Adrenal gland (tissue), 12 donors: Measurements from ENCODE around the gene CD44. TPM values are rescaled to one million over a fixed set of nuclear protein-coding genes. Genes with fewer than 3 reads are reported as not detected.

Source experiments
- DNase-seq, 7 donors: peaks; one replicate each; pipeline ENCODE4 v3.0.0-alpha.2; 2019 to 2020
- H3K27ac ChIP-seq, 5 donors: fragments of 200-600 bp; sonication (generic) in 4 of 5; 1 replicate in 3 of 5; 2 replicates in 2 of 5; pipeline versions ENCODE4 v1.5.1 to v1.8.0; 2016 to 2020; ENCODE audit warnings: mild to moderate bottlenecking in 1 of 5
- H3K27me3 ChIP-seq: fragments of 200-600 bp; 2 replicates; pipeline ENCODE4 v1.8.0; 2021
- H3K36me3 ChIP-seq, 2 donors: fragments of 200-600 bp; replicated peaks in 1 of 2; 1 replicate in 1 of 2; 2 replicates in 1 of 2; pipeline versions ENCODE4 v1.5.1 to v1.8.0; 2018 to 2022
- H3K4me1 ChIP-seq, 2 donors: fragments of 200-600 bp; replicated peaks in 1 of 2; 1 replicate in 1 of 2; 2 replicates in 1 of 2; pipeline versions ENCODE4 v1.5.1 to v1.8.0; 2018 to 2021
- H3K4me3 ChIP-seq, 4 donors: fragments of 200-600 bp; sonication (generic) in 3 of 4; one replicate each; pipeline ENCODE4 v1.5.1; 2016 to 2018
- H3K9me3 ChIP-seq, 3 donors: fragments of 200-600 bp; sonication (generic) in 1 of 3; replicated peaks in 1 of 3; 1 replicate in 2 of 3; 2 replicates in 1 of 3; pipeline versions ENCODE4 v1.5.1 to v1.8.0; 2016 to 2021
- CTCF ChIP-seq, 6 experiments: fragments of 450-650 bp in 4 of 6; fragments of 200-600 bp in 2 of 6; sonication (generic) in 1 of 6; IDR thresholded peaks; 1 replicate in 5 of 6; 2 replicates in 1 of 6; pipeline versions ENCODE4 v1.5.1 to v1.8.0; 2016 to 2021; ENCODE audit warnings: antibody characterized with exemption in 6 of 6, mild to moderate bottlenecking in 2 of 6, moderate library complexity in 1 of 6
- POLR2A ChIP-seq, 2 donors: fragments of 450-650 bp; IDR thresholded peaks; one replicate each; pipeline ENCODE4 v1.6.1; 2017; ENCODE audit warnings: antibody characterized with exemption in 2 of 2, mild to moderate bottlenecking in 2 of 2, moderate library complexity in 1 of 2
- WGBS, 4 donors: extraction: QIAGEN DNeasy Blood & Tissue Kit in 2 of 4; methylation state at CpG; one replicate each; pipeline versions ENCODE4 v1.1.5 to v1.1.7; 2013 to 2017; 5-methylcytosine and 5-hydroxymethylcytosine counted together
- intact Hi-C, 2 donors: fragments of 100-400 bp; cut with DNase I; formaldehyde crosslinking; loops; one replicate each; pipeline versions ENCODE4 v1.14.1 to v1.15.0; 2022 to 2023
- polyA plus RNA-seq, 3 donors: library from polyadenylated mRNA; stranded (reverse); fragments of 200-250 nt in 2 of 3; fragments of 350-450 nt in 1 of 3; fragmentation: Illumina TruSeq in 1 of 3; extraction: RNeasy Lipid Tissue Mini Kit (QIAGEN cat#74804) in 1 of 3; gene quantifications; one replicate each; pipeline ENCODE4 v1.2.3, GENCODE V29; 2013 to 2014
- total RNA-seq, 9 donors: library from RNA; depleted of rRNA in 4 of 9; stranded (reverse); fragments of >200 nt in 4 of 9; fragments of 120-200 nt in 1 of 9; fragmentation: NEBNext Ultra II Directional in 1 of 9; extraction: Animal tissue kit (Norgen Biotek cat#: 25700) in 1 of 9; gene quantifications; one replicate each; pipeline versions ENCODE4 v1.1.0 to v1.2.4, GENCODE V29; 2013 to 2023
- donor health status: healthy with polysubstance abuse.
- donor health status: Bipolar disorder and iron deficiency.
- donor health status: DM: yes; HTN: yes; CAD: no.
- donor health status: DM: no; HTN: no; CAD: no.
- donor health status: DM: no; HTN: no; CAD: no.
- donor health status: DM: yes; HTN: yes; CAD: no.

Gene CD44
- total and polyA plus RNA-seq, 12 donors: 10.2 to 110 (median 77.5) TPM

- peak overlapping the region in 2 of 5 donors; percentile 41 to 50 for H3K27ac ChIP-seq
These were observed 2.6 kb downstream of the CD44 start for GRCh38 chr11:35141571-35141971.

DNA sequence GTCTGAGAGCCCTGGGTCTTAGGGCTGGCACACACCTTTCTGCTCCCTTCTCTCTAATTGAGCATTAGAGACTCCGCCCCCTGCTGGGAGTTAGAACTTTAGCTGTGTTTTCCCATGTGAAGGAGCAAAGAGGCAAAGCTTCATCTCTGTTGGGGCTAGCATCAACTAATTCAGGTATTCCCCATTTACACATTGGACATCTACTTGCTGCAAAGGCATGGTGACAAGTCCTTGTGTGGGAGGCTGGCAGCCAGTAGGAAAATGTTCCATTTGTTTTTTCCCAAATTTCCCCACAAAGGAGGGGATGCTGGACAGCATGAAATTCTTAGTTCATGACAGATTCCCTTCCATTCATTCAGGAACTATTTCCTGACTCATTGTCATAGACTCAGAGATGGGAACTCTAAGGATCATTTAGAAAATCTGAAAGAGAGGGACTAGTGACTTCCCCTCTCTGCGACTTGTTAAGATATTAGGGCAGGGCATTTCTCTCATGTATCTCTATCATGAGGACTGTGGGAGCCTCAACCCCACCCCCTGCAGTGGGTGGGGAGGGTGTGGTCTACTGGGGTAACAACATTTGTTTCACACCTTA lies 3.6 kb downstream of the CD44 start:
- DNase-seq: no peak
- Histone ChIP-seq H3K4me1 (peaks cover 0 to 20% of the 10 kb centered on the region in 2 donors), H3K9me3 (no peaks in the 10 kb centered on the region), H3K27ac (no peak overlapping the region), H3K27me3 (no peaks in the 10 kb centered on the region), H3K36me3 (no peaks in the 10 kb centered on the region), H3K4me3 (no peak overlapping the region)
- intact Hi-C loops: no loop called here
- WGBS, 4 donors: 82 to 92% (median 86%) methylated on average over 2 of the region's 2 CpGs
- TF ChIP-seq POLR2A (IDR thresholded peaks at IDR 0.05) (no peak), CTCF (IDR thresholded peaks at IDR 0.05) (no peak)

More at GRCh38 chr11:35141571-35141971, 2.6 kb downstream of the CD44 start:
- H3K4me1 ChIP-seq: peaks cover 0 to 20% of the 10 kb centered on the region in 2 donors
- intact Hi-C loops: no loop called here
- H3K27me3 ChIP-seq: no peaks in the 10 kb centered on the region
- 69 to 79% (median 73%) methylated on average over 9 of the region's 9 CpGs for WGBS, 4 donors
- TF ChIP-seq POLR2A (IDR thresholded peaks at IDR 0.05) (no peak), CTCF (IDR thresholded peaks at IDR 0.05) (no peak)
- DNase-seq: peak; percentile 26 to 69 (median 41)
- peak overlapping the region in 1 of 4 donors; percentile 27 for H3K4me3 ChIP-seq
- no peaks in the 10 kb centered on the region for H3K36me3 ChIP-seq
- no peaks in the 10 kb centered on the region for H3K9me3 ChIP-seq

- TF ChIP-seq CTCF (IDR thresholded peaks at IDR 0.05): no peak
- no peak for TF ChIP-seq POLR2A (IDR thresholded peaks at IDR 0.05)
- Histone ChIP-seq H3K4me1 (peaks cover 0 to 17% of the 10 kb centered on the region in 2 donors), H3K27me3 (no peaks in the 10 kb centered on the region), H3K4me3 (no peak overlapping the region), H3K36me3 (no peaks in the 10 kb centered on the region), H3K9me3 (no peaks in the 10 kb centered on the region), H3K27ac (peak overlapping the region in 1 of 5 donors; percentile 1)
- DNase-seq: no peak
- 79 to 80% (median 79%) methylated on average over 8 of the region's 8 CpGs for WGBS, 4 donors
- intact Hi-C loops: no loop called here
These were observed 4.5 kb downstream of the CD44 start for GRCh38 chr11:35143297-35144135.

DNA sequence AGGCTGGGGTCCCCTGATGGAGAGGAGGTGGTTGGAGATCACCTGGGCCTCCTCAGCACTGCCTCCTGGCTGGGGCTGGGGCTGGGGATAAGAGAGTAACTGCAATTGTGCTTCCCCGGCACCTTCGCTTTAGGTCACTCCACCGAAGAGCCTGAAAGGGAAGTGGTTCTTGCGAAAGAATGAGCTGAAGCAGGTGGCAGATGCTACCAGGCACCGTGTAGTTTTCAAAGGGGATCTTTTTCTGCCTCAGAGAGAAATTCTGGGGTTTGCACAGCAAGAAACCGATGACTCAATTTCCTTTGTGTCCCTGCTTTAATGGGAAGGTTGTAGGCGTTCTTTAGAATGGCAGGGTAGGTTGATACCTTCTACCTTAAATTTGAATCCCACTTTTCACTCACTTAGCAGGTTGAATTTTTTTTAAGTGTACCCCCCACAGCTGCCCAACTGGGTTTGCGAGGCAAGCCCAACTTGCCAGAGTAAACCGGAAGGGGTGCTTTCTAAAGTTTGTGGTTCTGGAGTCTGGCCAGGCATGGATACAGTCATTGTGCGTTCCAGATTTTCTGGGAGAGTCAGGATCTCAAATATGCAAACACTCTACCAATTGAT lies 5.3 kb downstream of the CD44 start:
- no peak for DNase-seq
- Histone ChIP-seq H3K36me3 (no peaks in the 10 kb centered on the region), H3K4me3 (no peak overlapping the region), H3K27ac (no peak overlapping the region), H3K9me3 (no peaks in the 10 kb centered on the region), H3K27me3 (no peaks in the 10 kb centered on the region), H3K4me1 (peaks cover 0 to 14% of the 10 kb centered on the region in 2 donors)
- TF ChIP-seq CTCF (IDR thresholded peaks at IDR 0.05): no peak
- no peak for TF ChIP-seq POLR2A (IDR thresholded peaks at IDR 0.05)
- intact Hi-C loops: no loop called here
- WGBS, 4 donors: 53 to 69% (median 60%) methylated on average over 10 of the region's 10 CpGs
